ENCODE measurements around the gene GZMH. TPM values are rescaled to one million over a fixed set of nuclear protein-coding genes. Genes with fewer than 3 reads are reported as not detected.
"Not testable (repeated sequence)": the region's sequence is repeated elsewhere in the genome, so short reads cannot be mapped to it uniquely, and the experiment has no call there.

GZMH gene
- total RNA-seq (2021) (not detected in 2 replicates), Bru-seq, nascent RNA (not detected), BruChase-seq, experiment 1, labeled RNA remaining after a 2-hour chase (not detected), BruChase-seq, experiment 2, labeled RNA remaining after a 6-hour chase (not detected)
- long read RNA-seq: 0 reads

GRCh38 chr14:24609655-24610344 lies at the start of gene GZMH:
GZMH (minus strand) TSS chr14:24609685; CDS start chr14:24609613, 72 bp downstream.
- Histone ChIP-seq H2AFZ (no peak within 1 kb of the TSS), H3K4me1 (replicated peaks; ENCODE audit: insufficient read depth) (no peaks in the 10 kb centered on the region), H3K9me3 (ENCODE audit: insufficient read depth, low read depth) (no peaks in the 10 kb centered on the region), H3K9me2 (ENCODE audit: insufficient read depth) (no peaks in the 10 kb centered on the region), H3K79me2 (ENCODE audit: low read depth) (no peaks in the 10 kb centered on the region), H3K36me3 (ENCODE audit: low read depth) (no peaks in the 10 kb centered on the region), H3K4me3 (no peak within 1 kb of the TSS), H3K27ac (no peak within 1 kb of the TSS), H4K20me1 (ENCODE audit: insufficient read depth) (no peaks in the 10 kb centered on the region), H3K27me3 (ENCODE audit: insufficient read depth, low read depth) (no peaks in the 10 kb centered on the region), H3K4me2 (no peak within 1 kb of the TSS), H3F3A (ENCODE audit: insufficient read depth, low read depth) (no peaks in the 10 kb centered on the region)
- TF ChIP-seq EZH2 (IDR thresholded peaks at IDR 0.05; ENCODE audit: low read depth): no peak
- TF ChIP-seq CTCF (conservative IDR thresholded peaks at IDR 0.05): no peak
- ChIA-PET POLR2A (ENCODE audit: unreplicated experiment) (no interaction called here), CTCF (no interaction called here)
- no peak for DNase-seq
- intact Hi-C loops (cut with micrococcal nuclease; ENCODE audit: unreplicated experiment): no loop called here
- BruUV-seq (replicated peaks): no TSS peak

GRCh38 chr14:24648361-24648760 lies 38.9 kb upstream of the GZMH start:
- H4K20me1 ChIP-seq (ENCODE audit: insufficient read depth); H3F3A ChIP-seq (ENCODE audit: insufficient read depth, low read depth); H3K79me2 ChIP-seq (ENCODE audit: low read depth); POLR2A ChIA-PET (ENCODE audit: unreplicated experiment); CTCF ChIA-PET; DNase-seq; H3K4me2 ChIP-seq; H3K27ac ChIP-seq; H3K4me3 ChIP-seq; intact Hi-C loops (cut with micrococcal nuclease; ENCODE audit: unreplicated experiment); H3K36me3 ChIP-seq (ENCODE audit: low read depth); H3K27me3 ChIP-seq (ENCODE audit: insufficient read depth, low read depth); BruUV-seq (replicated peaks); H3K4me1 ChIP-seq (replicated peaks; ENCODE audit: insufficient read depth); H2AFZ ChIP-seq; H3K9me2 ChIP-seq (ENCODE audit: insufficient read depth); H3K9me3 ChIP-seq (ENCODE audit: insufficient read depth, low read depth): not testable (repeated sequence)

- intact Hi-C loops (cut with micrococcal nuclease; ENCODE audit: unreplicated experiment): no loop called here
- no peak for TF ChIP-seq EZH2 (IDR thresholded peaks at IDR 0.05; ENCODE audit: low read depth)
- no peak for TF ChIP-seq CTCF (conservative IDR thresholded peaks at IDR 0.05)
- ChIA-PET CTCF (no interaction called here), POLR2A (ENCODE audit: unreplicated experiment) (no interaction called here)
- Histone ChIP-seq H3F3A (ENCODE audit: insufficient read depth, low read depth) (no peaks in the 10 kb centered on the region), H3K4me2 (no peak overlapping the region), H2AFZ (no peak overlapping the region), H3K9me2 (ENCODE audit: insufficient read depth) (no peaks in the 10 kb centered on the region), H3K4me1 (replicated peaks; ENCODE audit: insufficient read depth) (no peaks in the 10 kb centered on the region), H3K36me3 (ENCODE audit: low read depth) (no peaks in the 10 kb centered on the region), H3K27me3 (ENCODE audit: insufficient read depth, low read depth) (no peaks in the 10 kb centered on the region), H3K27ac (no peak overlapping the region), H3K9me3 (ENCODE audit: insufficient read depth, low read depth) (no peaks in the 10 kb centered on the region), H3K4me3 (no peak overlapping the region), H3K79me2 (ENCODE audit: low read depth) (no peaks in the 10 kb centered on the region), H4K20me1 (ENCODE audit: insufficient read depth) (no peaks in the 10 kb centered on the region)
- BruUV-seq (replicated peaks): no TSS peak
- DNase-seq: no peak
Observed at GRCh38 chr14:24639905-24640304, 30.4 kb upstream of the GZMH start.

GRCh38 chr14:24639270-24639669 lies 29.8 kb upstream of the GZMH start:
- no TSS peak for BruUV-seq (replicated peaks)
- no peak overlapping the region for H3K4me3 ChIP-seq
- H3K36me3 ChIP-seq (ENCODE audit: low read depth): no peaks in the 10 kb centered on the region
- no peak overlapping the region for H2AFZ ChIP-seq
- intact Hi-C loops (cut with micrococcal nuclease; ENCODE audit: unreplicated experiment): no loop called here
- no peaks in the 10 kb centered on the region for H3F3A ChIP-seq (ENCODE audit: insufficient read depth, low read depth)
- DNase-seq: no peak
- H3K4me1 ChIP-seq (replicated peaks; ENCODE audit: insufficient read depth): no peaks in the 10 kb centered on the region
- H3K4me2 ChIP-seq: no peak overlapping the region
- CTCF ChIA-PET: no interaction called here
- no peak for TF ChIP-seq EZH2 (IDR thresholded peaks at IDR 0.05; ENCODE audit: low read depth)
- no peaks in the 10 kb centered on the region for H3K9me3 ChIP-seq (ENCODE audit: insufficient read depth, low read depth)
- H3K27me3 ChIP-seq (ENCODE audit: insufficient read depth, low read depth): no peaks in the 10 kb centered on the region
- POLR2A ChIA-PET (ENCODE audit: unreplicated experiment): no interaction called here
- H3K9me2 ChIP-seq (ENCODE audit: insufficient read depth): no peaks in the 10 kb centered on the region
- no peaks in the 10 kb centered on the region for H3K79me2 ChIP-seq (ENCODE audit: low read depth)
- H4K20me1 ChIP-seq (ENCODE audit: insufficient read depth): no peaks in the 10 kb centered on the region
- no peak overlapping the region for H3K27ac ChIP-seq
